Stimulated activated CD8-positive, alpha-beta memory T cell treated with anti-CD3 and anti-CD28 coated beads, Interleukin-7, amount 100 ng/mL, for 24 hours (primary cell): ENCODE measurements around the gene ITPR2.
"Not testable (repeated sequence)": the region's sequence is repeated elsewhere in the genome, so short reads cannot be mapped to it uniquely, and the experiment has no call there.

Experiments
- DNase-seq: peaks from one replicate; pipeline ENCODE4 v3.0.0-alpha.2; 2020; ENCODE audit warnings: low read depth

Gene ITPR2

DNA sequence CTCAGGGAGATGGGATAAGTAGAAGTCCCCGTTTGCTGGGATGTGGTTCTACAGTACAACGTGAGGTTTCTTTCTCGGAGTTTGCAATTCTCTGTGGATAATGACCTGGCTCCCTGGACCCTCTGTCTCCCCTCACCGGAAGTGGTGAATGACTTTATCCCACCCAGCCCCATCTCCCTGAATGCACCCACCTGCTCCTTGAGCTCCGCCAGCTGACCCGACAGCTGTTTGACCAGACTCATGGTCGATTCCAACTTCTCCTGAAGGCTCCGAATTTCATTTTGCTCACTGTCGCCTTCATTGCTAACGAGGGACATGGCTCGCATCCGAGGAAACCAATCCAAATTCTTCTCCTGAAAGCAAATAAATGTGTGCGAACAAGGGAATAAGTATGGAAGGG lies 493.0 kb downstream of the ITPR2 start:
- DNase-seq: no peak

DNA sequence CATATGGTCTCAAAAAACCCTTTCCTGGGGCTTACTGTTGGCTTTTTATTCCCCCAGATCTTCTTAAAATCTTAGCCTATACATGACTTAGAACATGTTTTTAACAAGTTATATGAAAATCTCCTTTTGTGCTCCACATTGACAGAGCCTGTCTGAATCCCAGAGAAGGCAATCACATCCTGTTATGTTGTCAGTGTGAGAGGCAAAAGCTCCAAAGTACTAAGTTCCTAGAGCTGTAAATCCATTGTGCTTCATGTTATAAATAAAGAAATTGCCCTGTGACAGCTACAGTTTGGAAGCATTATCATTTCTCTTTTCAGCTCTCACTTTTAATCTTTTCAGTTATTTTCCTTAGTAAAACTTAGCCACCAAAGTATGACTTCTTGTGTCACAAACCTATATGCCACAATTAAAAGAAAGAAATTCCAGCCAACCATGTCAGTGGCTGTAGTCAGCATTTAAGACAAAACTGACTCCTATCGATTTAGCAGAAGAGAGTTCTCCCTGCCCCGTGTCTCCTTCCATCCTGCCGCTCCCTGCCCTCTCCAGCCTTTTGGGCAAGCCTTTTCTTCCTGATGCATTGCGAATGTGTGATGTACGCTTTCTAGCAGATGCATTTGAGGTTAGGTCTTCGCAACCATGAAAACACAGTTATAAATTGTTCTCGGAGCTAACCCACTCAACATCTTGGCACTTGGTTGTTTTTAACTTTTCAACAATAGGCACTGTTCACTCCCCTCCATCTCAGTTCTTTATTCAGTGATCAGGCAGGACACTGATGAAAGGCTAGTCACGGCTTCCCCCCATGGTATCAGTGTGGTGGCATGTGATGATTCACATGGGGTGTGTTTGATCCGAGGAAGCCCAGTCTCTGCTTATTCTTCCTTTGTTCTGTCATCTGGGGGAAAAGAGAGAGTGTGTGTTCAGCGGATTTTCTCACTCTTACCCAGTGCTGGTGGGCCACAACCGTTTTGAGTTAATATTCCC lies 494.1 kb downstream of the ITPR2 start:
- no peak for DNase-seq

DNA sequence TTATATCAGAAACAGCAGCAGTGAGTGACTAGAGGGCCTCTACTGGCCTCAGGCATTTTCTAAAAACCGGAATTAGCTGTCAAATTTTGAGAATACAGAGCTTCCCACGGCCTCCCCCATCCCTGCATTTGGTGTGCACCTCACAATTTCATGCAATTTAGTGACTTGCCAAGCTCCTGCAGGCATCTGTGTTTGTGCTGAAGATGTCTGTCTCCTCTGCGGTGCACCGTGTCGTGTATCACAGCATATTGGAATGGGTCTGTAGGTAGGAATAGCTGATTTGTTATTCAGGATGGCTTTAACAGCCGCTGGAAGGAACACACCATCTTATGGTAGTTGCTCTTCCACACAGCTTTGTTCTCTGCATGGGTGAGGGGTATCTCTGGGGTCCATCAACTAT lies 497.3 kb downstream of the ITPR2 start:
- DNase-seq: no peak

DNA sequence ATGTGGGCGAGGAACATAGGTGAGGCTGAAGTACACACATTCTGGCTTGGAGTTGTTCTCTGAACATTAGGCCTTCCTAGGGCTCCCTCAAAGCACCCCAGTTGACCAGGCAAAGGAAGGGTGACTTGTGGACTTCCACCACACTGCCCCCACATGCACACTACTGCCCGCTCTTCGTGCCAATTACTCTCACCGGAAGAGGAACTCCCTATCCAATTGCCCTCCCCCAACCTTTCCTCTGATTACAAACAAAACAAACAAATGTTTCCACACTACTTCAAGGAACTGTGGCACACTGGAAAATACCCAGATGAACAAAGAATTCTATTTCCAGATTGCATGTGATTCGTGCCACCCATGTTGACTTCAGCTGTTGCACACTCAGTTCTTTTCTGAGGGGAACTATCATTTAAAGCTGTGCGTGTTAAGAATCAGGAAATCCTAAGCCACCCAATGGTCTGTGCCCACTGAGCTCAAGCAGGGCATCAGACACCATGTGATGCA lies 498.3 kb downstream of the ITPR2 start:
- DNase-seq: no peak

DNA sequence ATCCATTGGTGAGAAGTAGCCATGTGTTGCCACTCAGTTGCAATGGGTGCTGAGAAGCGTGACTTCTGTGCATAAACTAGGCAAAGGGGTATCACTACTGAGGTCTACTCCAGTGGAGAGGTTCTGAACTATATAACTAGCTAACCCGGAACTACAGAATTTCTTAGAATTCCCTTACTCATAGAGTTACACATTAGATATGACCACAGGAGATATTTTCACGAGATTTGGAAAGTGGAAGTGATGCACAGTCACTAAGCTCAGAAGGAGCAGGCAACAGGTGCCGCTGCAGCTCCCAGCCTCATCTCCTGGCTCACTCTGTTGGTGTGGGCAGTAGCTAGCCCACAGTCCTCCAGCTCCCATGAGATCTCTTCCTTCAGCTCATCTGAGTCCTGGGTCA lies 501.0 kb downstream of the ITPR2 start:
- no peak for DNase-seq

DNA sequence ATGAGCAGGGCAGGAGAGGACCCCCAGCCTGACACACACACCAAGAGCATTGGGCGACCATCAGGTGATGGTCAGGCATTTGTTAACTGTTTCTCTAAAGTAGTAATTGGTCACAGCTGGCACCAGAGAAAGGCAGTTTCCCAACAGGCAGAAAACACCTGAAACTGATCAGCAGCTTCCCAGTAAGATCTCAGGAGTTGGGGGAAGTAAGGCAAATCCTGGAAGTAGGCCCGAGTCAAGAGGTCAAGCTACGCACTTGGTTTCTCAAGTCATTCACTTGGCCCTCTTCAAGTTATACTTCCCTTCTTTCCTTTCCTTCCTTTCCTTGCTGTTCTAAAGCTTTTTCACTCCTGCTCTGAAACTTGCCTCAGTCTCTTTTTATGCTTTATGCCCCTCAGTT lies 501.9 kb downstream of the ITPR2 start:
- no peak for DNase-seq

DNA sequence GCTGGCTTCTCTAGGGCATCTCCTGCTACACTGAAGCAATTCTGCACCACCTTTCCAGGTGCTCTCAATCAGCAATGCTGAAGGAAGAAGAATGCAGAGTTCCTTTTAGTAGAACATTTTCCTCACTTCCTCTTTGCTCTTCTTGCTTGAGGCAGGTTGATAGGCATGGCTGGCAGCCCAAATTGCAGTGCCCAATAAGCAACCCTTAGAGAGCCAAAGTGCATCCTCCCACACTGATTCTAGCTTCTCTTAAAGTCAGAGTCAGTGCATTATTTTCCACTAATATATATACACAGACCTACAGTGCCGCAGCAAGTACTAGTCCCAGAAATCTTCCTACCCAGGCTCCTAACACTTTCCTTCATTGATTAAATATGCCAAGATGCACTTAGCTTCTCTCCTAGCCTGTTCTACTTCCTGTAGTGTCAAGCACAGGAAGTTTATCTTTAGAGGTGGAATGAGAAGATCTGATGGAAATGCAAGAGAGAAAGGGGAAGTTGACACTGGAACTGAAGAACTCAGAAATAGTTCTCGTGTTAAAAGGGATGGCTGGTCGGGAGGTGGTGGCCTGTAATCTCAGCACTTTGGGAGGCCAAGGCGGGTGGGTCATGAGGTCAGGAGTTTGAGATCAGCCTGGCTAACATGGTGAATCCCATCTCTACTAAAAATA lies 504.9 kb downstream of the ITPR2 start:
- no peak for DNase-seq

DNA sequence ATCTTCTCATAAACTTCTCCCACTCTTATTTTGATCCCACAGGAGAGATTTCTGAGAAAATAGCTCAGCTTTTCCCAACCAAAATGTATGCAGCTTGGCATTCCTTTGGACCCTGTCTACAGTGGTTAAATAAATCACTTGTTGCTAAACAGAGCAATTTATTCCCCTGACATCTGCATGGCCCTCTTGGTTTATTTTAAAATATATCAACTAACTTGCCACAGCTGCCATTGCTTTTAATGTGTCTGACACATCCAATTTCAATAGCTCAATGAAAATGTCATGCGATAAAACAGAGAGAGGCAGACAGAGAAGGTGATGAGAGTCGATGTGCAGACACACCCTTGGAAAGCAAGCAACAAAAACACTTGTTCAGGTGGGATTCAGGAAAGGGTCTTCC lies 509.3 kb downstream of the ITPR2 start:
- no peak for DNase-seq

DNA sequence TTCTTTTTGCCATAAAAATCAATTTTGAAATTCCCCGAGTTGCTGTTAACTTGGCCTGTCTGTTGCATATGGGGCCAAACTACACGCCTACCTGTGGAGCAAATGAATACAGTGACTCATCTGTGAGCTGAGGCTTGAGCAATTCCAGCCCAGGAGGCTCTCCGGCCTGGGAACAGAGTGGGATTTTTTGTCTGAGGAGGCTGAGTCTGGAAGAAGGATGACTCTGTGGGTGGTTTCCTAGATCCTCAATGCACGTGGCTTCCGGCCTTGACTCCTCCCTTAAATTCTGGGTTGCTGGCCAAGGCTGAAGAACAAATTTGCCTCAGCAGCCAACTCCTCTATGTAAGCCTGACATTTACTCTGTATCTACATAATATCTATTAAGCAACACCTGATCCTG lies 513.5 kb downstream of the ITPR2 start:
- DNase-seq: no peak

DNA sequence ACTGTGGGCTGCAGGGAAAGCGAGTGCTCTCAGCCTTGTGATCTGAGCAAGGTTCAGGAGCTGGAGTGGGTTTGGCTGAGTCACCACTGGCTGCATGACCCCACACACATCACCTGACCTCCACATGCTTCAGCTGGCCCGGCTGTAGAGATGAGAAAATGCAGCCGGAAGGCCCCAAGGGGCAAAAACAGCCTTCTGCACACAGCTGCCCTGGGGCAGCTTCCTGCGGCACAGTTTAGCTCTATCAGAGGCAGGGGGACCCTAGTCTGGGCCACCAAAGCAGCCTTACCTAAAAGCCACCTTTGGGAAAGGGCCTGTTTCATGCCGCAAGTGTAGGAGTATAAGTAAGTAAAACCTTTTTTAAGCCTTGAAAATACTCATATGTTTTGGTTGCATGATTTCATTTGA lies 514.3 kb downstream of the ITPR2 start:
- DNase-seq: no peak

DNA sequence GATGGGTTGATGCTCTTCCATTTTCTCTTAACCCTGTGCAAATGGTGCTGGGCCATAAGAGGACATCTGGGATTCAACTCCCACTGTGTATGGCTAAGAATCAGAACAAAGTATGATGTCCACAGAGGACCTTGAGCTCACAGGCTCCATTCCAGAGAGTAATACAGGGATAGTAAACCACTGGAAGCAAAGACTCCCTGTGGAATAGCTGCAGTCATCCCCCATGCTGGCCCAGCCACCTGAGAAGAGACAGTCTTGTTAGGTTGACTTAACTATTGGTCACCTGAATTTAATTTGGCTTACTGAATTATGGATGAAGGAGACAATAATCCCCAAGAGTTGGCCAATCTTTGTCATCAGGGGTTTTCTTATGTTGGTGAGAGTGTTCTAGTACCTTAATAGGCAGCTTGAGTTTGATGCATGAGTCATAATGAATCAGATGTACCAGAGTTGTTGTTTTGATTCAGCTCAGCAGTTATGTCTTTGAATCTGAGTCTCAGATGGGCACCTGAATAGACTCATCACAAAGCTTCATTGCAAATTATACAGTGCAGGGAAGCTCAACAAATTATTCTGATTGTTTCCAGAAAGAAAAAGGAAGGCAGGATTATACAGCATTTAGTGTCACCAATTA lies 514.9 kb downstream of the ITPR2 start:
- DNase-seq: no peak

DNA sequence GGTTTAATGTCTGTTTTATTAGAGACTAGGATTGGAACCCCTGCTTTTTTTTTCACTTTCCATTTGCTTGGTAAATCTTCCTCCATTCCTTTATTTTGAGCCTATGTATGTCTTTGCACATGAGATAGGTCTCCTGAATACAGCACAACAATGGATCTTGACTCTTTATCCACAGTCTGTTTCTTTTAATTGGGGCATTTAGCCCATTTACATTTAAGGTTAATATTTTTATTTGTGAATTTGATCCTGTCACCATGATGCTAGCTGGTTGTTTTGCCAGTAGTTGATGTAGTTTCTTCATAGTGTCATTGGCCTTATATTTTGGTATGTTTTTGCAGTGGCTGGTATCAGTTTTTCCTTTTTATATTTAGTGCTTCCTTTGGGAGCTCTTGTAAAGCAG lies 518.9 kb downstream of the ITPR2 start:
- DNase-seq: not testable (repeated sequence)

DNA sequence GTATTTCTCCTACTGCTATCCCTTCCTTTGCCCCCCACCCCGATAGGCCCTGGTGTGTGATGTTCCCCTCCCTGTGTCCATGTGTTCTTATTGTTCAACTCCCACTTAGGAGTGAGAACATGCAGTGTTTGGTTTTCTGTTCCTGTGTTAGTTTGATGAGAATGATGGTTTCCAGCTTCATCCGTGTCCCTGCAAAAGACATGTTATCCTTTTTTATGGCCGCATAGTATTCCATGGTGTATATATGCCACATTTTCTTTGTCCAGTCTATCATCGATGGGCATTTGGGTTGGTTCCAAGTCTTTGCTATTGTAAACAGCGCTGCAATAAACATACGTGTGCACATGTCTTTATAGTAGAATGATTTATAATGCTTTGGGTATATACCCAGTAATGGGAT lies 522.5 kb downstream of the ITPR2 start:
- not testable (repeated sequence) for DNase-seq

DNA sequence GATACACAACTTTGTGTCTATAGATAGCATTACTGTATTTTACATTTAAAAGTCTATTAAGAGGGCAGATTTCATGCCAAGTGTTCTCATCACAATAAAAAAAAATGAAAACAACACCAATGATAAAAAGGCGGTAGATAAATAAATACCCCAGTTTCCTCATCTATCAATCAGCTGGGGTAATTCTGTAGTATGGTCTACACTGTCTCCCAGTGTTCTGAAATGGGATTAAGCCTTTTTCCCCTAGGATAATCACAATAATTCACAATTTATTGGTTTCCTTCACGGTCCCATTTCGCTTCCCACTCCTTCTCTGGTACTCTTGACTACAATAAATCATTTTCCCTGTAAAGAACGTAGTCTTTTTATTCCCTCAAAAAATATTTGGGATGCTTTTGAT lies 523.4 kb downstream of the ITPR2 start:
- no peak for DNase-seq

DNA sequence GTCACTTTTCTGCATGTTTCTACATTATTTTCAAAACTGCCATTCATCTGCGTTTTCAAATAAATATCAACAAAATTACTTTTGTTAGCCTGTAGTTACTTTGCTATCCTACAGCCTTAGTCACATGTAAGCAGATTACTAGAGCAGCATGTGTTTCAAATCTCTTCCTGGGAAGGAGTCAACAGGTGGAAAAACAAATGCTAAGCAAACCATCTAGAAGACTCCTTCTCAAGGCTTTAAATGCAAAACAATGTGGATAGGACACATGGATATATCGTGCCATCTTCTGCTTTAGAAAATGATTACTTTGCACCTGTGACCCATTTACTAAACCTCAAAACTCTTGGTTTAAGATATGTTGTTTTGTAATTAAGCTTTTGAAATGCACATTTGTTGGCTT lies 528.7 kb downstream of the ITPR2 start:
- DNase-seq: no peak

DNA sequence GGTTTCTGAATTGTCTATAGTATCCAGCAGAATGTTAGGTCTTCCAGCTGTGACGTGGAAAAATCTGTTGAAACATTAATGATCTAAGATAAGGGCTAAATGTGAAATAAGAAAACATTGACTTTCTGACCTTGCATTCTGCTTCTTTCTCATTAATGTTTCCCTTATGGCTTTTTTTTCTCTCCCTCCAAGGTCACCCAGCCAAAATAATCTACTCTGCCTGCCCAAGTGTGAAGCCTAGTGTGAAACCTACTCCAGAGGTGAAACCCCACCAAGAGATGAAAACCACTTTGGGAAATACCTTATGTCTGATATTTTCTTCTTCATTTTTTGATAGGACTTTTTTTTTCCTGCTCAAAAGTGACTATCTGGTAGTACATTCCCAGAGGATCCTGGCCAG lies 529.6 kb downstream of the ITPR2 start:
- no peak for DNase-seq

DNA sequence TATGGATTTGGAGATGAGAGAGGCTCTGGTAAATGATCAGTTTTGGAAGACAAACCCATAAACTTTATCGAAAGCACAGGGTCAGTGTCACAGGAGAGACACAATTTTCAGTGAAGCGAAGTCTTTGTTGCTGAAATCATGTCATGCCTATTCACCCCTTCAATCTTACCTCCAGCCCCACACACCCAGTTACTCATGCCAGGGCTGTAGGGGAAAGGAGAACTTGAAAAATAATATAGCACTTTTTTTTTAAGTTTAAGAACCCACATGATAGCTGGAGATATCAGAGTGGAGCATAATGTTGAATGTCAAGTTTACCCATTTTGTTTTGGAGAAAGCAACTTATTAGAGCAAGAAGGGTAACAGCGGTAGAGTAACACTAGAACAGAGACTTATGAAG lies 530.2 kb downstream of the ITPR2 start:
- no peak for DNase-seq

DNA sequence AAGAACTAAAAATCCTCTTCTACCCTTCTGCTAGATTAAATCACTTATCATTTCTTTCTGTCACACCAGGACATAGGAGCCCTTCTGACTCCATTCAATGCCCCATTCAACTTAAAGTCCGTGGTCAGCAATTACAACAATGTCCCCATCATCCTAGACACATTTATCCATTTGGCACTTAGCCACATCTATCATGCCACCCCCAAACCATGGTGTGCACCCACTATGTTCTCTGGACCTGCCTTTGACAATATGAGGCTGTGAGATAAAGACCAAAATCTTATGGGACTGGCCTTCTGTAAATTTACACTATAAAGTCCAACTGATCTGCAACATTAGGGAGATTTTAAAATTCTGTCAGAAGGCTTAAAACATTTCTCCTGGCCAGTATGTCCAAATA lies 533.2 kb downstream of the ITPR2 start:
- DNase-seq: no peak

DNA sequence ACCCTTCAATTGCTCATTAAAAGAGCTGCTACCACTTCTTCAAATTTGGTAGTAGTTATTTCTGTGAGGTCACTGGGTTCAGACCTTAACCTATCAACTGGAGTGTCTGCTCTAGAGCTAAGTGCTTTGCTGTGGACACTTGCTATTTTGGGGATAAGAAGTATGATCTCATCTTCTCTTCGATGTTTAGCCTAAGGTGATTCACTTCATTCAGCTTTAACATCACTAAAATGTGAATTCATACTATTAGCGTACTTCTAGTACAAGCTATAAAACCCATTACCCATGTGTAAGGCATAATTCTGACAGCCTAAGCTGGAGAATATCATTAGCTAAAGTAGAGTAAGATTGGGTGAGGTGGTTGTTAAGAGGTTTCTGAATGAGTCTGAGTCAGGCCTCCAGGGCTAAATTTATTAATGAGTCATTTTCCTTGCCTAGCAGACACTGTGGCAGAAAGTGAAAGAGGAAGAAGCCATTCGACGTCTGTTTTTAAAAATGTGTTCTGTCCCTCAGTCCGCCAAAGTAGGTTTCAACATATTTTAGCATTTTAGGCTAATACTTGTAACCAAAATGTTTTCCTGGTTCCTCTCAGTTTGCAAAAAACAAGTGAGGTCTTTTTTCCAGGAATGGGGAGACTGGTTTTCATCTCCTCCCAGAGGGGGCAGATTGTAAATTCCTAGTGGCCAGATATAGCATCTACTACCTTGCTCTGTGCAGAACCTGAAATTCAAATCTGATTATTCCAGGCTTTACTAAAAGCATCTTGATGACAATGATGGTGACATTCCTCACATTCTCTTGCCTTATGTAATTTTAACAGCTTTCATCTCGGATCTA lies 534.0 kb downstream of the ITPR2 start:
- no peak for DNase-seq

DNA sequence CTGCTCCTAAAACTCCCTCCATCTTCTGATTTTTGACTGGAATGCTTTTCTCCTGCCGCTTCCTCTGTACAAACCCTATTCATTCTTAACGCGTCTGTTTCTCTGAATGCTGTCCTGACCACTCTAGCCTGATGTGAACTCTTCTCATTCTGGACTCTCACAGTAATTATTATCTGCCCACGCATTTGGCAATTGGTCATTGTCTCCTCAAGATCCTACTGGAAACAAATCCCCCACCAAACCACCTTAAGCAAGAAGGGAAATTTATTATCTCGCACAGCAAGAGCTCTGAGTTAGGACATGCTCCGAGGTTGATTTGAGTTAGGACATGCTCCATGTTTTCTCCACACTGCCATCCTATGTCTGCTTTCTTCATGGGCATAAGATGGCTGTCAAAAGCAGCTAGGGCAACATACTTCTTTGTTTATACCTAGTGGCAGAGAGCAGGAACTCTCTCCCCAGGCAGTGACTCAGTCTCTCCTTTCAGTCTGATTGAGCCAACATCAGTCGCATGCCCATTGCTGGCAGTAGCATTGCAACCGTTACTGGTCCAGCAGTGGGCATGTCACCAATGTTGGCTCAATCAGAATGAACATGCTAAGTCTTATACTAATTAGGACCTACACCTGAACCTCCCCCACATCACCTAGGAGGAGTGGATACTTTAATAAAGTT lies 535.5 kb downstream of the ITPR2 start:
- DNase-seq: no peak

DNA sequence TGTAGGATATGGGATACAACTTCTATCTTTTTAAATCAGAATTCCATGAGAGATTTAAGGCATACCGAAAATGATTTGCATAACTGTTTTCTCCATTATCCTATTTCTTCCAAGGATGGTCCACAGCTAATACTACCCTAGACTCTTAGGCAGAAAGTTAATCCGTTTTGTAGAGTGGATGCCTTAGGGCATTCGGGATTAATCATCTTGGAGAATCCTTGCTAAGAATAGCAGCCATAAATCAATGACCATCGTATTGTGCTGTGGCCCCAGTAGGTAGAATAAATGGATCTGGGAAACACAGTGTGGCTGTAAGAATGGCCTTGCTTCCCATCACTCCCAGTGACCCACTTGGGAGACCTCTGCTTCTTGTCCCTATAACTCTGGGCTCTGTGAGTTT lies 538.0 kb downstream of the ITPR2 start:
- DNase-seq: no peak
